HG03196 (cell line): ENCODE measurements around the gene TSPAN7.

Experiments
- ATAC-seq: cut with Tn5 transposase; IDR thresholded peaks from one replicate; pipeline ENCODE4 v1.9.1; 2021; ENCODE audit not compliant: unreplicated experiment

The TSPAN7 gene

DNA sequence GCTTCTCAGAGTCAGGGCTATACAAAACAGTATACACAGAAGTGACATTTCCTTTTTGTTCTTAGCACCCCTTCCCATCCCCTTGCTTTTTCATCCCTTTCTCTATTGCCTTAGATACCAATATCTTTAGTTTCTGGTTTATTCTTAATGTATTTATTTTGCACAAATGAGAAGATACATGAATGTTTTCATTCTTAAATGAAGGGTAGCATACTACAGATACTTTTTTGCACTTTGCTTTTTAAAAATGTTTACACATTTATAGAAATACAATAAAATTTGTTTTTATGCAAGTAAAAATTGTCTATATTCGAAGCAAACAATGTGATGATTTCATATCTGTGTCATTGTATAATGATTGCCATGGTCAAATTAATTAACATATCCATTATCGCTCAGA lies 33.1 kb downstream of the TSPAN7 start:
- no peak for ATAC-seq

- no peak for ATAC-seq
Measured at GRCh38 chrX:38595801-38596200, 34.5 kb downstream of the TSPAN7 start.

- ATAC-seq = no peak
Measured at GRCh38 chrX:38596939-38597338, 35.6 kb downstream of the TSPAN7 start.

DNA sequence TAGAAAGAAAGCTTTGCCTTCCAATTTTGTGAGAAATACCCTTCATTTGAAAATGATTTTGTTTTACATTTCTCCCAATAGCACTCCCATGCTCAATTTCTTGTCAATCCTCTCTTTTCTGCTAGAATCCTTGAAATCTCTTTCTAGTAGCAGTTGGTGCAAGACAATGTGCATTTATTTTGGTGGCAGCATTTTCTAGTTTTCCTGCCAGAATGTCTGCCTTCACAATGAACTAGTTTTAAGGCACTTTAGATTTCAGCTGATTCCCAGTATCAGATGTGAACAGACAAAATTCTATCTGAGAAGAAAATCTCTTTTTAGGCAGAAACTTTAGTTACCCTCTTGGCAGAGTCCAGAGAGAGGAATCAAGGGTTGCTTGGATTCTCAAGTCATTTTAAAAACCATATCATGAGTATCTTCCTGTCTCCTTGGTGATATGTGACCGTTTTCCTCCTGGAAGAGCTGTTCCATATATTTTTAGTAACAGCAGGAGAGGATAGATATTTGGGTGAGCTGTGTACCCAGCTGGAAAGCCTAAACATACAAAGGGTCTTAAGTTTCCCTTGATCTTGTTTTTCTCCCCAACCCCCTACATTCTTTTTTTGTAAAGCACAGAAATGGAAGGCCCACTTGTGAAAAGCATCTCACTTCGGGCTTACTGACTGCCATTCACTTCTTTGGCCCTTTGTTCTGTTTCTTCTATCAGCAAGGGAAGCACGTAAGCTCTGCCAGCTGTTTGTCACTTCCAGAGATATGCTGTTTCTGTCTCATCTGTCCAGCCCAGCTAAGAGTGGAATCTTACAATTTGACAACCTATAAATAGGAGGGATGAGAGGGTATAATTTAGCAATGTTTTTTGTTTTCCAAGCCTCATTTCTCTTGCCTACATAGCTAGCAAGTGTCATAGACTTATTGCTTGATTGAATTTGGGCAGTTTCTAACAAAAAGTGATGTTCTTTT lies 38.7 kb downstream of the TSPAN7 start:
- no peak for ATAC-seq

DNA sequence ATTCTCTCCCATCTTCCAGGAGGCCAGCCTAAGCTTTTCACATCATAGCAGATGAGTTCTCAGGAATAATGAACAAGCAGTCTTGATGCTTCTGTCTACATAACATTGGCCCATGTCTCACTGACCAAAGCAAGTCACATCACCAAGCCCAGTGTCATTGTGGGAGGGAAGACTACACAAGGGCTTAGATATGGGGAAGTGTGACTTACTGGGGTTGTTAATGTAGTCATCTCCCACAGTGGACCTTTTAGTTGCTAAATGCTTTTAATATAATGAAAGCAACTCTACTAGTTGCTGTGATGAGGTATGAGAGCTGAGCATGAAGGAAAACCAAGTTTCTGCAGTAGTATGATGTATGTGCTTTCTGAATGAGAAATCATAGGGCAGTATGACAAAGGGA lies 40.5 kb downstream of the TSPAN7 start:
- ATAC-seq = no peak

DNA sequence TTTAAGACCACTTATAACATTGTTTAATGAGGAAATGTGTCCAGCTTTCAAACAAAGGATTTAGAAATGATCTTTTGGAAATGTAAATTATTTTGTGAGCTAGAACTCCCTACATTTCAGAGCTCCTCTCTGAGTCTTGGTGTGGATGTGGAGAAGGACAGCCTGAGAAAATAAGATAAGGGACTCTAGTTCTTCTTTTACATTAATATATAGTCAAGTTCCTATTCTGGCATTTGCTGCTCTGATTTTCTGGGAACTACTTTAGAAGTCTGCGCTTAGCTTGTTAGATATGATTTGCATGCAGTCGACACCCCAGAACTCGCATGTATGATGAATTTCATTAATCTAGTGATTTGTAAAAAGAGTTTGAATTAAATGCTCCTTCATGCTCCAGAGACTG lies 45.5 kb downstream of the TSPAN7 start:
- ATAC-seq = no peak

DNA sequence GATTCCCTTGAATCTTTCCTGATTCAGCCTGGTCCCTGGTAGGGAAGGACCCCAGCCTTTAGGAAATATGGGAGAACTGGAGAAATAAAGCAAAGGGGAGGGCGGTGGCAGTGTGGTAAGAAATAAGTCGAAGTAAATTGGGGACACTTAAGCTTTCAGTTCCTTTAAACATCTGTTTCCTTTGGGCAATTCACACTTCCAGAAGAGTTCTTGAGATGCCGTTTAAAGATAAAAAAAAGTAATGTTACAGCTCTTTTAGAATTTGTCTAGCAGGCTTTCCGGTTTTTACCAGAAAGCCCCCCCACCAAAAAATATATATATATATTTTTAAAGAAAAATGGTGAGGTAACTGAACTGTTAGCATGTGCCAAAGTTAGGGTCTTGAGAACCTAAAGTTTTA lies 46.6 kb downstream of the TSPAN7 start:
- no peak for ATAC-seq

GRCh38 chrX:38610849-38611248 lies 49.5 kb downstream of the TSPAN7 start:
- ATAC-seq = no peak

DNA sequence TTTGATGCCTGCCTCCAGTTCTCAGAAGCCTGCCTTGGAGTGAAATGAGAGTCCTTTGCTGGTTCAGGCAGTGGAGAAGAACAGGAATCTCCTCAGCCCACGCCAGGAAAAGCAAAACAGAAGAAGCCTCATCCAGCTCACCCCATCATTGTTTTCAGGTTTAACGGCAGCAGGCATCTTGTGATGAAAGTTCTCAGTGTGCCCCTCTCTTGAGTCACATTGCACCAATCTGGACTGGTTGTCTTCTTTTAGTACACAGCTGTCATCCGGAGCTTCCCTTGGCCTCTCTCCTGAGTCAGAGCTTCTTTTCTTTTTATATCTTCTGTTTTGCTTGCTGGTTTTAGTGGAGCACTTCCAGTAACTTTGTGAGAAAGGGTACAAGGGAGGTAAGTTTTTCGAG lies 50.9 kb downstream of the TSPAN7 start:
- ATAC-seq = no peak

DNA sequence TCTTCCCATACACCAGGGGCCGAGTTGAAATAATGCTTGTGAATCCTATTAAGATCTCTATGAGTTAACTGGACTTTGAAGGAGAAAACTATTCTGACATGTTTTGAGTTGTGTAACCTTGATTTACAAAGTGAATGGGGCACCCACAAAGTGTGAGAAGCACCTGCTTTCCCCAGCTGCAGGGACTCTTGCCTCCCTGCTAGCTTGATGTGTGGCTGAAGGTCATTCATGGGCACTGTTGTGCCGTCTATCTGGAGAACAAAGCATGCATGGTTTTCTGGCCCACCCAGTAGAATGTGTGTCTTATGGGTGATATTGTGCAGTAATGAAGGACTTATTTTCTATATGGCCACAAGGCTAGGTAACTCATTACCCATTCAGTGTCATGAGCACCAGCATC lies 53.1 kb downstream of the TSPAN7 start:
- no peak for ATAC-seq

DNA sequence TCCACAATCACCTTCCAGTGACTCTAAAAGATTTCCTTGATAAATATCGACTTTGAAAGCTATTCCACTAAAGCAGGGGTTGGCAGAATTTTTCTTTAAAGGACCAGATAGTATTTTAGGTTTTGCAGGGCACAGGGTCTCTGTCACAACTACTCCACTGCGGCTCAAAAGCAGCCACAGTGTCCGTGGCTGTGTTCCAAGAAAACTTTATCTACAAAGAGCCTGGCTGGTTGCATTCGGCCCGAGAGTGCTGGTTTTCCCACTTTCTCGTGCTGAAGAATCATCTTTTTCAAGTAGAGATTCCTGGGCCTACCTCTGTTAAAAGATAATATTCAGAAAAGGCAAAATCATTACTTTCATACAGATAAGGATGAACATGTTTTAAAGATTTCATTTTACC lies 55.6 kb downstream of the TSPAN7 start:
- no peak for ATAC-seq

- ATAC-seq = no peak
Measured at GRCh38 chrX:38618180-38618579, 56.8 kb downstream of the TSPAN7 start.

DNA sequence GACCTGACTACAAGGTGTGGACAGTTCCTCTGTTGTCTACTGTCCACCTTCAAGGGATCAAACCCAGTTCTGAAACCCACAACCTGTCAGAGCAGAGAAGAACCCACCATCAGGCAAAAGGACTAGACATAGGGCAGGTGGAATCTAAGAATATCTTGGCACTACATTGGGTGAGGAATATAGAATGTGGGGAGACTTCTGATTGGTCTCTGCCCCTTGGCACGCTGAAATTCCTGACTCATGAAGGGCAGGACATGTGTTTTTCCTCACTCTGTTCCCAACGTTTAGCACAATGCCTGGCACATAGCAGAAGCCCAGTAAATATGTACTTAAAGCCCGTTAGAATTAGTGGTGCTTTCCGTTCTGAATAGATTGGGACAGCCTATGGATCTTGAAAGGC lies 59.3 kb downstream of the TSPAN7 start:
- ATAC-seq = no peak

- ATAC-seq = no peak
Measured at GRCh38 chrX:38626296-38626695, 65.0 kb downstream of the TSPAN7 start.

- ATAC-seq = no peak
Measured at GRCh38 chrX:38627683-38628082, 66.3 kb downstream of the TSPAN7 start.

- no peak for ATAC-seq
Measured at GRCh38 chrX:38628587-38628986, 67.2 kb downstream of the TSPAN7 start.

DNA sequence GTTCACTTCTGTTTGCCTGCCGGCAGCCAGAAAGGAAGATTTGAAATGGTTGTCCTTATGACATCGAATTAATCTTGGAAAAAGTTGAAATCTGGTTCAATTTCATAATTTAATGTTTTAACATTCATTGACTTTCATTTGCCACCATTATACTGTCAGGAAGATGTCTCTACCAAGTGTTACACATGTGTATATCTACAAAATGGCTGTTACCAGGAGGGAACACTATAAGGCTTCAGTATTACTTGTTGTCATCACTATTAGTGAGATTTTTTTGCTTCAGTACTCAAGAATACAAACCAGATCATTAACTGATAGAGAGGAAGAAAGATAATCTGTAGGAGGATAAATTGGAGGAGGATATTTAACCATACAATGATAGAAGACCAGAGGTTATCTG lies 71.2 kb downstream of the TSPAN7 start:
- no peak for ATAC-seq

- no peak for ATAC-seq
Measured at GRCh38 chrX:38634665-38635064, 73.3 kb downstream of the TSPAN7 start.

DNA sequence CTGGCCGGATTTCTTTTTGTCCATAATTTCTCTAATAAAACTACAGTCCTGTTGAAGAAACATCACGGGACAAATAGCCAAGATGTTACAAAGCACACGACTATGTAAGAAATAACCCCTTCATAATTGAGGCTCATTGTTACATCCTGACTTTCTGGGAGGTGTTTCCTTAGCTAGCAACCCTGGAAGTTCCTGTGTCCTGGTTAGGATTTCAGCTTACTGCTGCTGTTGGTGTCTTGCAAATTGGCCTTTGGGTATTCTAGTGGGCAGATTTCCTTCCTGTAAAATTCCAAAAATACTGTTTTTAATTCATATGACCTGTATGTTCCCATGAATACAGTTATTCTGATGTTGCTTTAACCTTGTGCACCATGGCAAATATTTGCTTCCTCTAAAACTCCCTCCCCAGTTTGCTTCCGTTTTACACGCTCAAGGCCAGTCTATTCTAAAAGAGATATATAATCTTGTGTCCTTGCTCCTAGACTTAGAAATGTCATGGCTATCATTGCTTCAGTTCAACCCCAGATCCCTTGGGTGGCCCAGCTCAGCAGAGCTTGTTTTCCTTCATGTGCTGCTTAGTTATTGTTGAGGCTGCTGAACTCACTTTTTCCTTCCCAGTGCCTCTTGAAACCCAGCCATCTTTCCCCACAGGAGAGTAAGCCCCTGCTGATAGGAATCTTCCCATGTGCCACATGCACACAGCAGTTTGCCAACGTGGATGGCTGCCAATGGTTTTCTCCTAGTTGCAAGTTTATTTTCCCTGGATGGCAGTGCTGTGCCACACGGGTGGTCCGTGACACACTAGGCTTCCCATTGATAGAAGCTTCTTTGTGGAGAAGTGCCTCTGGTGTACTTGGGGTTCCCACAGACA lies 75.8 kb downstream of the TSPAN7 start:
- ATAC-seq = no peak

DNA sequence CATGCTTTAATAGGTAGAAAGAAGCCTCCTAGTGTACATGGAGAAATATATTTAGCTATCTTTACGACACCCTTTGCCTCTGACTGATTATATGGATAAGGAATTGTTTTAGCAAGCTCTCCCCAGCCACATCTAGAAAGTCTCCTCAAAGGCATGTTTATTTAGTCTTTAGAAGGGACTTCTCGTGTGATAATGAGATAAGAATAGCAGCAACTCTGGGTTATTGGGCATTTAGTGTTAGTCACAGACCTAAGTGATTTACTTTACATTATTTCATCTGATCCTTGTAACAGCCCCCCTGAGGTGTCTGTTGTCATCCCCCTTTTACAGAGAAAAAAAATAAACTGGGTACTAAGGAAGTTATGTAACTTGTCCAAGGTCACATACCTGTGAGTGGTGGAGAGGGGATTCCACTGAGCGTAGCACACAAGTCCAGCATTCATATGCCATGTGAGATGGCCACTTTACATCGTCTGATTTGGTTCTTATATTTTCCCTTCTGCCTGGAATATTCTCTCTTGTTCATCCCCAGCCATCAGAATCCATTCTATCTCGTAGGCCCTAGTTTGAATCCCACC lies 77.7 kb downstream of the TSPAN7 start:
- ATAC-seq = no peak

GRCh38 chrX:38639730-38640129 lies 78.4 kb downstream of the TSPAN7 start:
- no peak for ATAC-seq

GRCh38 chrX:38641197-38641596 lies 79.9 kb downstream of the TSPAN7 start:
- ATAC-seq = no peak
